ENCODE data around the gene GBX1.

GBX1 gene

GRCh38 chr7:151137076-151137675, 30.3 kb downstream of the GBX1 start:
- no peak for DNase-seq (ENCODE audit: low spot score)
- ChIA-PET CTCF (no interaction called here), POLR2A (ENCODE audit: low non-redundant PET) (no interaction called here)
- no peak for TF ChIP-seq CTCF (conservative IDR thresholded peaks at IDR 0.05; ENCODE audit: low read depth)
- H3K27ac ChIP-seq: peak overlapping the region; percentile 10; the same call in 1 of the 2 replicates

DNA sequence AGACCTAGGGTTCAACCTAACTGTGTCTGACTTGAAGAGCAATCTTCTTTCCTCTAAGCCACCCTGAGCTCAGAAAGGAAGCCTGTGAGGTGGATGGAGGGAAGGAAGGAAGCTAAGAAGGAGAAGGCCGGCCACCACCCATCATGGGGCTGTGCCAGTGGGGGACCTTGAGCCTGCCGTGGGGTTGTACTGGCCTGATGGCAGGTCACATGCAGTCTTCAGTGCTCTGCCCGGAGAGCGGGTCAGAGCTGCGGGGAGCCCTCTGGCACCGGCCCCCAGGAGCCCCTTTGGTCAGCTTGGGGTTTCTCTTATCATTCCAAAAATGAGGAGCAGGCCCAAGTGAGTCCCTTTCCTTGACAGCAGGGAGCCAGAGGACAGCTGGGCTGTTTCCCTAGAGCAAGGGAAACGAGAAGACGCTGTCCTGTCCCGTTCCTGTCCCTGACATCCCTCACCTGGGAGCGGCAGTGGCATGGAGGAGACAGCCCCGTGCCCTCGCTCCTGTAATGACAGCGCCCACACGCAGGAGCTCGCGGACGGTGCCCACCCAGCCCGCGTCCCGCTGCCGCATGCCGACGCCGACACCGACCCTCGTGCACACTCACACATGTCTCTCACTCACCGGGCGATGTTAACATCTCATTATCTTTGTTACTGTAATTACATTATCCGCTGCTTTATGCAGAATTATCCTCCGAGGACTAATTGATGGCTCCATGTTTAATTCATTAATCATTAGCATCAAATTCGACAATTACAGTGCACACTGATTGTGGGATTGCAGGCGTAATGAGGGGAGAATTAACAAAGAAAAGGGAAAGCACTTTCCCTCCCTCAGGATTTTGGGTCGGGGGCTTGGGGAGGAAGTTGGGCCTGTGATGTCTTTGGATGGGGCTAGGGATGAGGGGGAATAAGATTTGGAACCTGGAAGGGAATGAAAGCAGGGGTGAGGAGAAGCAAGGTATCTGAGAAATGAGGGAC, 31.3 kb downstream of the GBX1 start:
- peak overlapping the region; percentile 10; the same call in 1 of the 2 replicates for H3K27ac ChIP-seq
- DNase-seq (ENCODE audit: low spot score): no peak
- POLR2A ChIA-PET (ENCODE audit: low non-redundant PET): no interaction called here
- CTCF ChIA-PET: interaction anchor here (1.1 kb wide), 1 partner anchor 12 kb away, joined by 5 read pairs; no protein-coding TSS in a partner anchor
- TF ChIP-seq CTCF (conservative IDR thresholded peaks at IDR 0.05; ENCODE audit: low read depth): no peak

GRCh38 chr7:151135525-151135845, 32.0 kb downstream of the GBX1 start:
- no peak for DNase-seq (ENCODE audit: low spot score)
- CTCF ChIA-PET: interaction anchor here (0.6 to 1.1 kb wide), 2 partner anchors 11 to 37 kb away, joined by 3 to 5 read pairs; no protein-coding TSS in a partner anchor
- TF ChIP-seq CTCF (conservative IDR thresholded peaks at IDR 0.05; ENCODE audit: low read depth): no peak
- POLR2A ChIA-PET (ENCODE audit: low non-redundant PET): no interaction called here
- no peak overlapping the region for H3K27ac ChIP-seq

- ChIA-PET POLR2A (ENCODE audit: low non-redundant PET) (no interaction called here), CTCF (interaction anchor here (0.6 kb wide), 1 partner anchor 37 kb away, joined by 3 read pairs; no protein-coding TSS in a partner anchor)
- TF ChIP-seq CTCF (conservative IDR thresholded peaks at IDR 0.05; ENCODE audit: low read depth): no peak
- DNase-seq (ENCODE audit: low spot score): no peak
- H3K27ac ChIP-seq: no peak overlapping the region
These were observed 32.6 kb downstream of the GBX1 start for GRCh38 chr7:151134743-151135524.

DNA sequence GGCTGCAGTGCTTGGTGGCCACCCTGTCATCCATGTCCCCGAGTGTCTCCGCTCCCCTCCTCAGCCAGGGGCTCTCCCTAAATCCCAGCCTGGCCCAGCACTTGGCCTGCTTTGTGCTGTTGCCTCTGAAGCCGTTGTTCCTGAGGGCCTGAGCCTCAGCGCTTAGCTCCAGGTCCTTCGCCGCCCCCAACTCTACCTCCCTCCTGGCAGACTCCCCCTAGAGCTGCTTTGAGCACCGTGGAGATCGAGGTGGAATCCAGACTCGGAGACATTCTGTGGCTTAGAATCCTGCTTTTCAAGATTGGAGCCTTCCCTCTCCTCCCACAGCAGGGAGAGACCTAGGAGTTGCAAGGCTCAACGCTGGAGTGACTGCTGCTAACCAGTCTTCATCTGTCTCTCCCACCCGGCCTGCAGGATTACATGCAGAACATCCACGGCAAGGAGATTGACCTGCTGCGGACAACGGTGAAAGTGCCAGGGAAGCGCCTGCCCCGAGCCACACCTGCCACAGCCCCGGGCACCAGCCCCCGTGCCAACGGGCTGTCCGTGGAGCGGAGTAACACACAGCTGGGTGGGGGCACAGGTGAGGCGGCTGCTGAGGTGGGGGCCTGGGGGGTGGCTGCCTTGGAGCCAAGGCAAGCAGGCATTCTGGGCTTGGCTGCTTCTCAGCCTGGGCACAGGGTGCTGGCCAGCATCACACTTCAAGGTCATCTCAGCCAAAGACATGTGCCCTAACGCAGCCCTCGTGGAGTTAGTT, 33.3 kb downstream of the GBX1 start:
- H3K27ac ChIP-seq: no peak overlapping the region
- ChIA-PET POLR2A (ENCODE audit: low non-redundant PET) (no interaction called here), CTCF (no interaction called here)
- DNase-seq (ENCODE audit: low spot score): no peak
- TF ChIP-seq CTCF (conservative IDR thresholded peaks at IDR 0.05; ENCODE audit: low read depth): no peak

Measured in RWPE1 (cell line).